K562 (cell line): ENCODE results near the gene IQGAP3.

Experiments
- CEBPG ChIP-seq, 3 experiments: fragments of 200-800 bp in 1 of 3; sonication (Bioruptor generic) in 1 of 3; sonication (generic) in 1 of 3; formaldehyde crosslinking in 1 of 3; IDR thresholded peaks in 2 of 3; conservative IDR thresholded peaks in 1 of 3; 2 replicates each; pipeline versions ENCODE4 v1.6.1 to v1.8.0; 2016 to 2022; ENCODE audit warnings: missing compliant biosample characterization in 2 of 3, missing genetic modification characterization in 2 of 3, mild to moderate bottlenecking in 1 of 3, missing genetic modification reagents in 1 of 3
- CTCF ChIP-seq, 3 experiments: IDR thresholded peaks in 2 of 3; conservative IDR thresholded peaks in 1 of 3; 2 replicates each; pipeline ENCODE4 v1.5.1; 2011 to 2012; ENCODE audit warnings: low read length in 3 of 3, mild to moderate bottlenecking in 3 of 3, control low read depth in 2 of 3, improper control_type of control experiment in 1 of 3, inconsistent platforms in 1 of 3, low read depth in 1 of 3, mixed read lengths in 1 of 3, moderate library complexity in 1 of 3; ENCODE audit not compliant: insufficient read depth in 2 of 3
- EGR1 ChIP-seq: fragments of 450-650 bp; conservative IDR thresholded peaks from 2 replicates; pipeline ENCODE4 v1.6.1; 2017; ENCODE audit warnings: mild to moderate bottlenecking
- EHMT2 ChIP-seq: fragments of 450-650 bp; IDR thresholded peaks from 2 replicates; pipeline ENCODE4 v1.6.1; 2018; ENCODE audit warnings: antibody characterized with exemption
- FOXJ3 ChIP-seq: sonication (generic); formaldehyde crosslinking; IDR thresholded peaks from 2 replicates; pipeline ENCODE4 v1.4.0; 2020; ENCODE audit warnings: mild to moderate bottlenecking, missing genetic modification reagents
- HBP1 ChIP-seq: fragments of 450-650 bp; formaldehyde crosslinking; IDR thresholded peaks from 2 replicates; pipeline ENCODE4 v1.4.0; 2022; ENCODE audit warnings: missing genetic modification characterization
- ILF3 ChIP-seq: fragments of 450-650 bp; IDR thresholded peaks from 2 replicates; pipeline ENCODE4 v1.6.1; 2018; ENCODE audit warnings: antibody characterized with exemption, mild to moderate bottlenecking, moderate library complexity, borderline replicate concordance
- JUN ChIP-seq, 2 experiments: sonication (generic) in 1 of 2; formaldehyde crosslinking in 1 of 2; IDR thresholded peaks; 2 replicates each; pipeline versions ENCODE4 v1.6.1 to v1.8.0; 2012 to 2022; ENCODE audit warnings: borderline replicate concordance in 2 of 2, mild to moderate bottlenecking in 2 of 2, improper control_type of control experiment in 1 of 2, low read depth in 1 of 2, low read length in 1 of 2, missing genetic modification reagents in 1 of 2
- JUND ChIP-seq, 2 experiments: IDR thresholded peaks; 2 replicates in 1 of 2; 3 replicates in 1 of 2; pipeline ENCODE4 v1.6.1; 2011; ENCODE audit warnings: borderline replicate concordance in 2 of 2, low read depth in 2 of 2, low read length in 2 of 2, improper control_type of control experiment in 1 of 2, missing biosample characterization in 1 of 2, missing genetic modification characterization in 1 of 2, missing genetic modification reagents in 1 of 2
- PBX2 ChIP-seq, 2 experiments: IDR thresholded peaks in 1 of 2; conservative IDR thresholded peaks in 1 of 2; 2 replicates each; pipeline ENCODE4 v1.6.1; 2016; ENCODE audit warnings: low read depth in 2 of 2, mild to moderate bottlenecking in 1 of 2, missing compliant biosample characterization in 1 of 2, missing genetic modification characterization in 1 of 2, moderate library complexity in 1 of 2
- TCF7L2 ChIP-seq: fragments of 150-350 bp; IDR thresholded peaks from 2 replicates; pipeline ENCODE4 v1.6.1; 2016; ENCODE audit warnings: low read depth, mild to moderate bottlenecking, low read length, moderate library complexity
- TEAD4 ChIP-seq, 2 experiments: sonication (generic) in 1 of 2; formaldehyde crosslinking in 1 of 2; IDR thresholded peaks; 2 replicates each; pipeline versions ENCODE4 v1.6.1 to v1.8.0; 2012 to 2022; ENCODE audit warnings: borderline replicate concordance in 1 of 2, inconsistent platforms in 1 of 2, low read length in 1 of 2, mild to moderate bottlenecking in 1 of 2, missing genetic modification reagents in 1 of 2
- XRCC5 ChIP-seq: fragments of 200-400 bp; formaldehyde crosslinking; IDR thresholded peaks from 2 replicates; pipeline ENCODE4 v1.6.1; 2017; ENCODE audit warnings: low read depth, mild to moderate bottlenecking, low read length

- TF ChIP-seq ILF3 (no peak), EHMT2 (no peak), TCF7L2 (no peak), CTCF (IDR thresholded peaks at IDR 0.05 in 2 of 3, conservative IDR thresholded peaks at IDR 0.05 in 1 of 3; ENCODE audit: insufficient read depth in 2 of 3, low read depth in 1 of 3, low read length in 3 of 3) (no peak), FOXJ3 (no peak), CEBPG (CRISPR knock-in tag; IDR thresholded peaks at IDR 0.05) (no peak), CEBPG (tag; conservative IDR thresholded peaks at IDR 0.05 in 1 of 2, IDR thresholded peaks at IDR 0.05 in 1 of 2) (no peak), TEAD4 (IDR thresholded peaks at IDR 0.05; ENCODE audit: low read length) (no peak), TEAD4 (CRISPR knock-in tag; IDR thresholded peaks at IDR 0.05; ENCODE audit: borderline replicate concordance) (no peak), XRCC5 (no peak), JUN (IDR thresholded peaks at IDR 0.05; ENCODE audit: borderline replicate concordance, low read depth, low read length) (no peak), JUN (CRISPR knock-in tag; IDR thresholded peaks at IDR 0.05; ENCODE audit: borderline replicate concordance) (no peak), PBX2 (CRISPR knock-in tag; IDR thresholded peaks at IDR 0.05; ENCODE audit: low read depth) (no peak), PBX2 (tag; conservative IDR thresholded peaks at IDR 0.05; ENCODE audit: low read depth) (no peak), HBP1 (CRISPR knock-in tag) (no peak), JUND (IDR thresholded peaks at IDR 0.05; ENCODE audit: borderline replicate concordance, low read depth, low read length) (no peak), JUND (tag; IDR thresholded peaks at IDR 0.05; ENCODE audit: borderline replicate concordance, low read depth, low read length) (no peak), EGR1 (no peak)
These were observed 67.9 kb downstream of the IQGAP3 start for GRCh38 chr1:156504438-156504813.
